CD1c-positive myeloid dendritic cell (primary cell): ENCODE results near the gene LETMD1.

Experiments used
- DNase-seq: peaks from one replicate; pipeline ENCODE4 v3.0.0-alpha.2; 2016; ENCODE audit errors: extremely low spot score

Gene LETMD1

GRCh38 chr12:51025836-51026638 is 22.1 kb upstream of the LETMD1 start, which contains the start of gene SLC11A2:
Gene SLC11A2 (minus strand): TSS chr12:51026384. CDS start chr12:51010728, 15,656 bp downstream.
- DNase-seq, result peak; percentile 96

GRCh38 chr12:51027342-51027835 is 20.7 kb upstream of the LETMD1 start:
- no peak for DNase-seq

GRCh38 chr12:51028126-51028812 is 19.9 kb upstream of the LETMD1 start:
- peak; percentile 78 for DNase-seq

- DNase-seq, result no peak
Observed at GRCh38 chr12:51028813-51029150, 19.3 kb upstream of the LETMD1 start.

- DNase-seq, result no peak
Observed at GRCh38 chr12:51033048-51033447, 15.1 kb upstream of the LETMD1 start.

- DNase-seq, result no peak
Observed at GRCh38 chr12:51033457-51034089, 14.6 kb upstream of the LETMD1 start.

- DNase-seq, result no peak
Observed at GRCh38 chr12:51036279-51036678, 11.8 kb upstream of the LETMD1 start.

- peak; percentile 23 for DNase-seq
Observed at GRCh38 chr12:51048661-51049251, 629 bp downstream of the LETMD1 start.

- DNase-seq, result no peak
Observed at GRCh38 chr12:51049525-51049924, 1.4 kb downstream of the LETMD1 start.

- no peak for DNase-seq
Observed at GRCh38 chr12:51051787-51052186, 3.7 kb downstream of the LETMD1 start.

- DNase-seq, result no peak
Observed at GRCh38 chr12:51055060-51055459, 6.9 kb downstream of the LETMD1 start.

GRCh38 chr12:51056242-51056641 is 8.1 kb downstream of the LETMD1 start:
- no peak for DNase-seq

GRCh38 chr12:51059086-51059485 is 11.0 kb downstream of the LETMD1 start:
- no peak for DNase-seq

- no peak for DNase-seq
Observed at GRCh38 chr12:51062631-51063397, 14.7 kb downstream of the LETMD1 start.

GRCh38 chr12:51065530-51065929 is 17.4 kb downstream of the LETMD1 start:
- no peak for DNase-seq

- DNase-seq, result no peak
Observed at GRCh38 chr12:51067229-51067628, 19.1 kb downstream of the LETMD1 start.

GRCh38 chr12:51067771-51068170 is 19.6 kb downstream of the LETMD1 start:
- no peak for DNase-seq

GRCh38 chr12:51070004-51070403 is 21.9 kb downstream of the LETMD1 start:
- DNase-seq, result no peak

GRCh38 chr12:51071663-51072062 is 23.5 kb downstream of the LETMD1 start:
- no peak for DNase-seq

GRCh38 chr12:51075390-51075789 is 27.3 kb downstream of the LETMD1 start:
- no peak for DNase-seq

GRCh38 chr12:51076236-51076930 is 28.3 kb downstream of the LETMD1 start:
- no peak for DNase-seq
